OCI-M1 (cell line): ENCODE results near the gene KCNK10.
A peak's percentile ranks its signal among the peaks of the same experiment; 100 is the strongest.
"Not testable (repeated sequence)": the region's sequence is repeated elsewhere in the genome, so short reads cannot be mapped to it uniquely, and the experiment has no call there.

Experiments used
- DNase-seq: peaks from one replicate; lab custom pipeline; 2025; lab: John Stamatoyannopoulos, UW

KCNK10 gene

DNA sequence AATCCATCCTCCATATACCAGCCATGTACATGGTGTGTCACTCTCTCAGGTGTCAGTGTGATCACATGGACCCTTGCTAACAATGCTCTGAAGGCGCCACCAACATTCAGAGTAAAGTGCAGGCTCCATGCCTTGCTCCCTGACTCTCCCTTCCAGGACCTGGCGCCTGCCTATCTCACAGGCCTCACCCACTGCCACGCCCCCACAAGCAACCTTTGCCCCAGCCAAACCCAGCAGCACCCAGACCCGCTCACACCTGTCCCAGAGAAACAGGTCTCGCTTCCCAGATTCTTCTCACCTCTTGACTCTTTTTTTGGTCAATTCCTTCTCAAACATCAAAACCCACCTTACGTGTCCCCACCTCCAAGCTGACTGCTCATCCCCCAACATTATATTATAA is 52.3 kb downstream of the KCNK10 start:
- DNase-seq = no peak

DNA sequence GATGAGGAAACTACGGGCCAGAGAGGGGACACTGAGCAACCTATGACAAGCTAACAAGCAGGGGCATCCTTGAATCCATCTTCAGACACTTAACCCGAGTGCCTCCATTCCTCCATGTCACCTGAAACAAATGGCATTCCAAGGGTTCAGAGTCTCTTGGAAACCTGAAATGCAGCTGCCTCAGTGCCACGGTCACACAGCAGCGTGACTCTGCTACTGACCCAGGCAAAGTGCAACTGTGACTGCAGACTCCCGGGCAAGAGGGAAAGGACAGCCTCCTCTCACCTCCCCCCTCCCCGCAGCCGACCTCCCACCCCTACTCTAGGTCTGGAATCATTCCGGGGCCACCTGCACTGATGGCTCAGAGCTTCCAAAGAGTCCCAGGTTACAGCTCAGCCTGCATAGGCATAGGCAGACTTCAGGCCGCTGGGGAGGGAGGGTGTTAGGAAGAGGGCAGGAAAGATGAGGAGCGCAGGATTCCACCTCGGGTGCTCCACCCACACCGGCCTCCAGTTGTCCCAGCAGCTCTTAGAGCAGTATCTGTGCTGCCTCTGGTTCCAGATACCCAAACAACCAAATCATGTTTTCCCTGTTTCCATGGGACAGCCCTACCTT is 53.2 kb downstream of the KCNK10 start:
- DNase-seq = no peak

GRCh38 chr14:88266474-88266873 is 56.6 kb downstream of the KCNK10 start:
- DNase-seq = no peak

- no peak for DNase-seq
Observed at GRCh38 chr14:88264116-88264515, 59.0 kb downstream of the KCNK10 start.

GRCh38 chr14:88261302-88261701 is 61.8 kb downstream of the KCNK10 start:
- not testable (repeated sequence) for DNase-seq

DNA sequence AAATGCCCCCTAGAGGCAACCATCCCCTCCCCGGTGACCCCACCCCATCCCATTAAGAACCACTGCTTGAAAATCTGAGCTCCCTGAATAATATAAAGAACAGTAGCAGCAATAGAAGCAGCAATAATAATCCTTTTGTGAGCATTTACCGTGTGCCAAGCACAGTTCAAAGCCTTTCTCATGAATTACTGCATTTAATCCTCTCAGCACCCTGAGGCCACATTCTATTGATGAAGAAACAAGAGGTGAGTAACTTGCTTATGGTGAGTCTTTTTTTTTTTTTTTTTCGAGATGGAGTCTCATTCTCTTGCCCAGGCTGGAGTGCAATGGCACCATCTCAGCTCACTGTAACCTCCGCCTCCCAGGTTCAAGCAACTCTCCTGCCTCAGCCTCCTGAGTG is 65.0 kb downstream of the KCNK10 start:
- no peak for DNase-seq

DNA sequence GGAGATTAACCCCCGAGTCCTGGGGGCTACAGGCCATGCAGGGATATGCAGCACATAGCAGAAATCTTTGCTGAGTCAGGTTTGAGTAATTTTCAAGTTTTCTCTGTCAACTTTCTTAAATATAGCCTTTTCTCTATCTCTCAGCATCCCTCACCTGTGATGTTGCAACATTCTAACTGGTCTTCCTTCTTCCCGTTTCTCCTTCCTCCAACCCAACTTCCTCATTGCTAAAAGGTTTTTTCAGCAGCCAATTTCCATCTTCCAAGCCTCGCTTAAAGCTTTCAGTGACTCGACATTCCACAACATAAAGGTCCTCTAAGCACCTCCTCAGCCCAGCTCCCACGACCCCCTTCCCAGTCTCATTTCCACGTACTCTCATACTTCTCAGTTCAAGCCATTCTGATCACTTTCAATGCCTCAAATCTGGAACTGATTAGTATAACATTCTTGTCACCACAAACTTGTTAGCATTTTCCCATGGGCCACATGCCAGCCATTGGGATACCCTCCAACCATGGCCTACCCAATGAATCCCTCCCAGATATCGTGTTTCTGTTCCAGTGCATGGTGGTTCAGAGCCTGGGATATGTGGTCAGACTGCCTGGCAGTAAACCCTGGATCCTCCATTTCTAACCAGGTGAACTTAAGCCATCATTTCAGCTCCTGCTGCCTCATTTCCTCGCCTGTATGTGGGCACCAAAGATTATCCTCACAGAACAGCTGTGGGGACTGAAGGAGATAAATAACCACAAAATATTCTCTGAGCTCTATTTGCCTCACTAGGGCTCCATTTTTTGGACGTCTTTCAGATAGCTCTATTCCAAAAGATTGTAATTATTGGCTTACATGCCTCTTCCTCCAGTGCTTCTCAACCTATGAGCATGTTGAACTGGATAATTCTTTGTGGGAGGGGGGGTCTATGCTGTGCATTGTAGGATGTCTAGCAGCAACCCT is 65.8 kb downstream of the KCNK10 start:
- peak; percentile 46 for DNase-seq

DNA sequence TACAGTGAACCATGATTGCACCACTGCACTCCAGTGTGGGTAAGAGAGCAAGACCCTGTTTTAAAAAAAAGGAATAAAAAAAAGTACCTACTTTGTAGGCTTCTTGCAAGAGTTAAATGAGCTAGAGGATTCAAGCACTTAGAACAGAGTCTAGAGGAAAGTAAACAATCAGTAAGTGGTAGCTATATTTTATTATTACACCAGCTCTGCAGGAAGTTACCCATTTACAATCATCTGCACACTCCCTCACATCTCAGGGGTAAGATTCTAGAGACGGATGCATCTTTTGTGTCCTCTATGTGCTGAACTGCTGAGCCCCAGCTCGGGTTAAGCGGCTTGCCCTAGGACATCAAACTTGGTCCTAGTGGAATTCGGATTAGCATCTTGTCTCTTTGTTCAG is 67.3 kb downstream of the KCNK10 start:
- DNase-seq = no peak

GRCh38 chr14:88255196-88255595 is 67.9 kb downstream of the KCNK10 start:
- DNase-seq = no peak

DNA sequence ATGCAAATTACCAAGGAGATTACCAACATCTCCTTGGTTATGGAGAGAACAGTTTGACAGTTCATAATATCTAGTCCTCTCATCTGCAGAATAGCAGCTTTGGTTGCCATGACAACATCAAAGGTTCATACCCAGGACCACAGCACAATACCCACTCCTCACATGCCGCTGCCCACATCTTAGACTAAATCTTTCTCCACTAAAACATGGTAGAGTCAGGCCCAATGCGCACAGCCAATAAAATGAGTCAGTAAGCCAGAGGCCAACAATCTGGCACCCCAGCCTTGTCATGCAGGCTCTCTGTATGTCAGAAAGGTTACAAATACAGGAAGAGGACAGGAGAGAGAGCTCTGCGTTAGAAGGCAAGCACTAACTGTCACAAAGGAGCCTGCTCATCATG is 70.6 kb downstream of the KCNK10 start:
- DNase-seq = no peak

DNA sequence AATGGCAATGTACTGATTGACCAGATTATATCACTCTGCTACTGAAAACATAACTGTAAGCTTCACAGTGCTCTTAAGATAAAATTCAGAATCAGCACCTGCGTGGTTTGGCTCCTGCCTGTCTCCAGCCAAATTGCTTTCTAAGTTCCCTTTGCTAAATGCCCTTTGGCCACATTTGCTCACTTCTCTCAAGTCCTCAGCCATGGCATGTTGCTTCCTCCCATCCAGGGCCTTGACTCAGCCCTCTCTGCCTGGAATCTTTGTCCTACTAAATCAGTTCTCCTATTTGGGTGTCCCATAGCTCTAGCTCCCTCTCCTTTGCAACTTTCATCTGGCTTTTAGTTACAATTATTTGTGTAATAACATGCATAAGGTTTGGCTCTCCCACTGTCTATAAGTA is 71.4 kb downstream of the KCNK10 start:
- no peak for DNase-seq

GRCh38 chr14:88249266-88249665 is 73.8 kb downstream of the KCNK10 start:
- DNase-seq = no peak

GRCh38 chr14:88248606-88249005 is 74.5 kb downstream of the KCNK10 start:
- peak; percentile 84 for DNase-seq

DNA sequence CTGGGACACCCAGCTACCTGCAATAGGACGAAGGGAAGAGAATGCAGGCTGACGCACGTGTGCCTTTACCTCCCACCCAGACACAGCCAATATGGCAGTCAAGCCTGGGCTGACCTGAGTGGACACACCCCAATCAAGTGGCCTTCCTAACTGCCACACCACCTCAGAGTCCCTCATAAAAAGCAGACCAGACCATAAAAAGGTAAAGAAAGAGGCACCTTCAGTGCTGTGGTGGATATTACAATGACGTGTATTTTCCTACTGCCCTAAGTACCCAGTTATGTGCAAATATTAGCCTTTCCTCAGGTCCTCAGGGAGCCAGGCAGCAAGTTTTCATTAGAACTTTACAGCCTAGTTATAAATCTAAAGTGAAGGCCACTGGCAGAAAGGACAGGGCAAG is 75.8 kb downstream of the KCNK10 start:
- DNase-seq = no peak

- DNase-seq = no peak
Observed at GRCh38 chr14:88245321-88245720, 77.7 kb downstream of the KCNK10 start.

- DNase-seq = no peak
Observed at GRCh38 chr14:88243946-88244345, 79.1 kb downstream of the KCNK10 start.

DNA sequence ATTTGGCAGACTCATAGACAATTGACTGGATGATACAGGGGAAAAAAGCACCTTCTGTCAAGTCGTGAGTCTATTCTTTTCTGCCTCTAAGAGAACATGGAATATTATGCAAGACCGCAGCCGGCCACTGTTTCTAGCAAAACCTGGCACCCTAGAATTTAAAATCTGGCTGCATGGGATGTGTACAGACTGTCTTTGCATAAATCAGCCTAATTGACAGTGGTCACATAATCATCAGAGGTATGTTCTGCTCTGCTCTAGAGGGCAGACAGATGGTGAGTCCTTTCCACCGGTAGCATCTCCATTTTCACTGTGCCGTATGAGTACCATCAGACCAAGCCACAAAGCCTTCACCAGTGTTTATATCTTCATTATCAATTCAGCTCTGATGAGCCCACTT is 80.6 kb downstream of the KCNK10 start:
- DNase-seq = no peak

GRCh38 chr14:88241810-88242209 is 81.3 kb downstream of the KCNK10 start:
- no peak for DNase-seq

DNA sequence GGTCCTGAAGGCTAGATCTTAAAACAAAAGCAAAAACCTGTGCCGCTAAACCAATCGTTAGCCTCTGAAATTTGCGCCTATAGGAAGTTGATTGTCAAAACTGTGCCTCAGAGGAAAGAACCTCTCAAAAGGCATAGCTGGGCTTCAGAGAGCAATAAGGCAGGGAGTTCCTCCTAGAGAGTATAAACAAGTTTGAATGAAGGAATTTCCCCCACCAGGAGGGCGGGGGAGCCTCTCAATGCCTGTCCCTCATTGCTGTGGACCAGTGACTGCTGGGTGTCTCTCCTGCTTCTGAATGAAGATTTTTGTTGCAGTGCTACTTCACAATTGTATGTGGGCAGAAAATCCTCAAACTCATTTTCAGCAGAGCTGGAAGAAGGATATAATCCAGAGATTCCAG is 88.6 kb downstream of the KCNK10 start:
- DNase-seq = no peak

- peak; percentile 31 for DNase-seq
Observed at GRCh38 chr14:88233915-88234314, 89.2 kb downstream of the KCNK10 start.

DNA sequence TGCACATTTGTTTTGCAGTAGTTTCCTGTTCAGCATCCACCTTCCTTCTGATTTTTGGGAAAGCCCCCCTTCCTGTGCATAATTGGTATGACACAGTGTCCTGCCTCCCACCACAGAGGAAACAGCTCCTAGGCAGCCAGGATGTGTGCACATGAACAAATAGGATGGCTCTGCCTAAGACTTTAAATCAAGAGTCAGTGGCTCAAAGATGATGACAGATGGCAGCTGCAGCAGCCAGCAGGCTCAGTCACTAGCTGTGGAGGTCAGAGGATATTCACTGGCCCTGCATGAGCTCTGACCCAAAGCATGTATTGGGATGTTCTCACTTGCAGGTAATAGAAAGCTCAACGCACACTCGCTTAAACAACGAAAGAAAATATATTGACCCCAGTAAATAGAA is 90.3 kb downstream of the KCNK10 start:
- no peak for DNase-seq

GRCh38 chr14:88231603-88232002 is 91.5 kb downstream of the KCNK10 start:
- no peak for DNase-seq

GRCh38 chr14:88229428-88229827 is 93.6 kb downstream of the KCNK10 start:
- no peak for DNase-seq
